OCI-M2 (cell line): ENCODE results near the gene NCS1.

Experiments
- DNase-seq: peaks from one replicate; lab custom pipeline; 2025; ENCODE audit not compliant: unreplicated experiment; lab: John Stamatoyannopoulos, UW

Gene NCS1

DNA sequence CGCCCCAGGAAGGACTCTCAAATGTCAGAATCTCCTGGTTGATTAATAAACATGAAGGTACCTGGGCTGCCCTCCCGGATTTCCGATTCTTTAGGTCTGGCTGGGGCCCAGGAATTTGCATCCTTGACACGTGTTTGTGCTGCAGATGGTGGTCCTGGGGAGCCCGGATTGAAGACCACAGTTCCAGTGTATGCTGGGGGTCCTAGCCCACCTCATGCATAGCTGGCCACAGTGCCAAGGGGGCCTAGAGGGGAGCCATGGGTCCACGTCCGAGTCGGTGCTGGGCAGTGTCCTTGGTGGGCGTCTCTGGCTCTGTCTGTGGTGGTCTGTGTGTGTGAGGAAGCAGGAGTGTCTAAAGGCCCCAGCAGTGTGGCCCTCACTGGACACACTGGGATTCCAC lies 3.2 kb downstream of the NCS1 start:
- DNase-seq: no peak

DNA sequence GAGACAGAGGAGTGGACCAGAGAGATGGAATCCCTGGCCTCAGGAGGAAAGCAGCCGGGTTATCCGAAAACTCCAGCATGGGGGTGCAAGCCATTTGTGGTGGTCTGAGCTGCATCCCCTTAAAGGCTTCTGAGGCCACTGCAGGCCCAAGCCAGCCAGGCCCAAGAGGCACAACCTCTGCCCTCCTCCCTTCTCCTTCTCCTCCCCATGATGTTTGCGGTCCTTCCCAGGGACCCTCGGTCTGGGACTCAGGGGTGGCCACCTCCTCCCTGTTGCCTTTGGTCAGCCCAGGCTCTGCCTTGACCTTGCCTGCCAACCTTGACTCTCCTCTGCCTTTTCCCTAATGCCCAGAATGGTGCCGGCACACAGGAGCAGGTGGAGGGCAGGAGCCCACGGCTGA lies 4.6 kb downstream of the NCS1 start:
- no peak for DNase-seq

- no peak for DNase-seq
These were observed 5.9 kb downstream of the NCS1 start for GRCh38 chr9:130177898-130178805.

GRCh38 chr9:130179331-130179907 lies 7.2 kb downstream of the NCS1 start:
- no peak for DNase-seq

GRCh38 chr9:130180516-130180915 lies 8.3 kb downstream of the NCS1 start:
- DNase-seq: no peak

DNA sequence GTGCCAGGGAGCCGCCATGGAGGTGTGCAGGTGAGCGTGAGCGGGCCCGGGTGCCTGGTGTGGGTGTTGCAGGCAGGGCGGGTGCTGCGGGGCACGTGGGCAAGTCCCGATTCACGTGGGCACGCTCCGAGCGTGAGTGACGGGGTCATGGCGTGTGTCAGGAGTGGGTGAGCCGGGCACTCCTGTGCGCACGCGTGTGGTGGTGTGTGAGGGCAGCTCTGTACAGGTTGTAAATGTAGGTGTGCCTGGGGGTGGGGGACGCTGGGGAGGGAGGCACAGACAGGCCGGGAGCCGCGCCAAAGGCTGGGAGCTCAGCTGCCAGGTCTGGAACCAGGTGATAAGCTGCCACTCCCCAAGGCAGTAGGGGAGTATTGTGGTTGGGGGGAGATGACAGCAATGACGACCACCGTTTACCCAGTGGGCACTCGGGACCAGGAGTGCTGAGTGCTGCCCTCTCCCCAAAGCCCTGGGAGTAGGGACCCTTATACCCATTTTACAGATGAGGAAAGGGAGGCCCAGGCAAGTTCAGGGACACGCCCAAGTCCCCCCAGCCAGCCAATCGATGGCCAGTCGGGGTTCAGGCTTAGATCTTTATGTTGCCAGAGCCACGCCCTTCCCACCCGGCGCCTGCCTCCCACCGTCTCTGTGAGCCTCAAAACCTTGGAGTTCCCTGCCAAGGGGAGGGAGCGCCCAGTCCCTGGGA lies 9.6 kb downstream of the NCS1 start:
- no peak for DNase-seq

DNA sequence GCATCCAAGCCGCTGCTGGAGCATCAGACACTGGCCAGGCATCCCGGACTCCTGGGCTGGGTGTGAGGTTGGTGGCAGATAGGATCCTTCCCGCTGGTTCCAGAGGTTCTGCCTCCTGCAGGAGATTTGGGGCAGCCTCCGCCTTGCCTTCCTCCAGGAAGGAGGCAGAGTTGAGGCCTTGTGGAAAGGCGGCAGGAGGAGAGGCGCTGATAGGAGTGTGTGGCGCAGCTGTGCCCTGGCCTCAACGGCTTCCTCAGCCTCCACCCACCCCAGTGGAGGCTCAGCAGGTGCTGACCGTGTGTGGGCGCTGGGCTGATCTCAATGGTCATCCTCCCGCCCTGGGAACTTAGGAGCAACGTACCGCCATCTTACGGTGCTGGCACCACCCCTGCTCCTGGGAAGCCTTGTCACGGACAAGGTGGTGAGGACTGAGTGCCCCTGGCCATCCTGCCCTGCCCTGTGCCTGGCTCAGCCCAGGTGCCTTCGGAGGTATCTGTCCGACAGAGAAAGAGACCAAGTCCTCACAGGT lies 10.2 kb downstream of the NCS1 start:
- DNase-seq: no peak

DNA sequence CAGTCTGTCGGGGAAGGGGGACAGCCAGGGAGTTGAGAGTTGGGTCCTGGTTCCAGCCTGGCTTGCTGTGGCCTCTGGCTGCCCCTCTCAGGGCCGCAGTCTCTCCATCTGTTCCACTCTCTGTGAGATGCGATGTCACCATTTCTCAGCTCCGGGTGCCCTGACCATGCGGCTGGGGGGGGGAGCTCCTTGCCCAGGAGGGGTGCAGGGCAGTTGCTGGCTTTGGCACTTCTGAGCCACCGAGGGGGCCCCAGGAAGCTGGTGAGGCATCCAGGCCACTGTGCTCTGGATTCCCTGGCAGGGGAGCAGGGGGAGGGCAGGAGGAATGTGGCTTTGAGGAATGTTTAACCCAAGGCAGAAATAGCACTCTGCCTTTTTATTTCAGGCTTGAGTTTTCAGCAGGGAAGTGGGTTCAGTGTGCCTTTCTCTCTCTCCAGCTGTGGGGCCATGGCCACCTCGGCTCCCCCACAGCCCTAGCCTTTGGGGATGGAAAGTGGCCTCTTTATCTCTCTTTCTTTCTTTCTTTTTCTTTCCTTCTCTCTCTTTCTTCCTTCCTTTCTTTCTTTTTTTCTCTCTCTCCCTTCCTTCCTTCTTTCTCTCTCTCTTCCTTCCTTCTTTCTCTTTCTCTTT lies 11.0 kb downstream of the NCS1 start:
- no peak for DNase-seq

DNA sequence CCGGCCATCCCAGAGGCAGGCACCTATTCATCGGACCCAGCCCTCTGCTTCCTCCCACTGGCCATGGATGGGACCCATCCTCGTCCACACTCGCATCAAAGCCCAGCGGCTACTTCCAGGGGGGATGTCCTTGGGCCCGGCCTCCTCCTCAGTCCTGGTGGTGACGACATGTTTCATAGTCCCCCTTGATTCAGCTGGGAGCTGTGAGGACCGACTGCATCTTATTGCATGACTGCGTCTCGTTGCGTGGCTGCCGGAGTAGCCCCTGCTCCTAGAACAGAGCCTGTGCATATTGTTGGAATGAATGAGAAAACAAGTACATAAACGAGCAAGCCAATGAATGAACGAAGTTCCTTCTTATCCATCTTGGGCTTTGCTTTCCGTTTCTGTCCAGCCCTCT lies 12.8 kb downstream of the NCS1 start:
- no peak for DNase-seq

- no peak for DNase-seq
These were observed 13.4 kb downstream of the NCS1 start for GRCh38 chr9:130185490-130186031.

DNA sequence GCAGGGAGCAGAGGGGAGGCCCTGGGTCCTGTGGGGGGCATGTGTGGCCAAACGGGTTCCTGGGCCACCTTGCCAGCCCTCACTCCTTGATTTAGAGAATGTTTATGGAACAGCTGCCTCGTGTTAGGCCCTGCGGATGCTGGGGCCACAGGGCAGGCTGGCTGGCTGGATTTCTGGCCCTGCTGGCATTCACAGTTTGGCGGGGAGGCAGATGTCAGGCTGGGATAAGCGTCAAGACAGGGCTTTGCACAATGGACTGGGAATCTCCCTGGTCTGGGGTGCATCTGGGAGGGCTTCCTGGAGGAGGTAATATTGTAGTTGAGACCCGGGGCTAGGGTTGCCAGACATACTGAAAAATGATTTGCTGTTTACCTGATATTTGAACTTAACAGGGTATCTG lies 13.8 kb downstream of the NCS1 start:
- no peak for DNase-seq

GRCh38 chr9:130186839-130187522 lies 14.8 kb downstream of the NCS1 start:
- no peak for DNase-seq

GRCh38 chr9:130187523-130187846 lies 15.3 kb downstream of the NCS1 start:
- DNase-seq: no peak

GRCh38 chr9:130188860-130189481 lies 16.8 kb downstream of the NCS1 start:
- DNase-seq: no peak

GRCh38 chr9:130189840-130190239 lies 17.6 kb downstream of the NCS1 start:
- no peak for DNase-seq

GRCh38 chr9:130191068-130191748 lies 19.0 kb downstream of the NCS1 start:
- DNase-seq: no peak

GRCh38 chr9:130191749-130192120 lies 19.5 kb downstream of the NCS1 start:
- no peak for DNase-seq

- no peak for DNase-seq
These were observed 20.3 kb downstream of the NCS1 start for GRCh38 chr9:130192382-130192999.

DNA sequence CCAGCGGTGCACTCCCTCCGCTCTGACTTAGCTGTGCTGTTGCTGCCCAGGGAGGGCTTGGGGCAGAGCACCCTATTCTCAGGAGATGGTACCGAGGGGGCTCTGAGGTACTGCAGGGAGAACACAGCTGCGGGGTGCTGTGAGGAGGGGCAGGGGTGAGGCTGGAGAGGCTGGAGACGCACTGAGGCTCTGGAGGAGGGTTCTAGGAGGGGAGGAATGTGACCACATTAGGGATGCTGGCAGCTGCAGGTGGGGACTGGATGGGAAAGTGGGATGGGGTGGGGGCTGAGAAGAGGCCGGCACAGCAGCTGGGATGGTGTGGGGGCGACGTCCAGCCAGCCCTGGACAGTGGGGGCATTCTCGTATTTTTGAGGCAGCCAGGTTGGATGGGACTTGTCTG lies 20.9 kb downstream of the NCS1 start:
- DNase-seq: no peak
